ENCODE measurements around the gene ELOVL1. TPM values are rescaled to one million over a fixed set of nuclear protein-coding genes. Genes with fewer than 3 reads are reported as not detected.

ELOVL1 gene
- total RNA-seq, 2 donors from 2014 or later = 24.4 to 28.3 TPM

GRCh38 chr1:43345120-43345519 lies 22.7 kb downstream of the ELOVL1 start:
- Histone ChIP-seq H3K36me3 (ENCODE audit: control insufficient read depth, insufficient read depth, low read length) (no peaks in the 10 kb centered on the region), H3K27me3 (ENCODE audit: control insufficient read depth, insufficient read depth, low read length, poor library complexity, severe bottlenecking) (peaks cover 6% of the 10 kb centered on the region), H3K4me1 (ENCODE audit: control insufficient read depth, insufficient read depth, low read length) (peaks cover 12% of the 10 kb centered on the region), H3K9ac (ENCODE audit: extremely low read depth, low read length, poor library complexity, severe bottlenecking) (no peak overlapping the region), H3K27ac (ENCODE audit: low read depth, low read length) (no peak overlapping the region), H3K9me3 (ENCODE audit: control insufficient read depth, low read length) (no peaks in the 10 kb centered on the region), H3K4me3 (ENCODE audit: low read length) (no peak overlapping the region)
- no peak overlapping the region for H3K4me3 Mint-ChIP-seq
- no peak for TF ChIP-seq CTCF (conservative IDR thresholded peaks at IDR 0.05)
- no peaks in the 10 kb centered on the region for H3K36me3 Mint-ChIP-seq (ENCODE audit: low read depth)
- no peaks in the 10 kb centered on the region for H3K9me3 Mint-ChIP-seq
- H3K27me3 Mint-ChIP-seq (ENCODE audit: insufficient read depth) = no peaks in the 10 kb centered on the region
- H3K27ac Mint-ChIP-seq = no peak overlapping the region
- WGBS, 2 experiments (ENCODE audit: insufficient coverage in 1 of 2, insufficient read length in 1 of 2) = 68 to 78% methylated on average over 3 of the region's 3 CpGs
- peaks cover 32% of the 10 kb centered on the region for H3K4me1 Mint-ChIP-seq
- DNase-seq = peak; percentile 41

- H3K27me3 ChIP-seq (ENCODE audit: control insufficient read depth, insufficient read depth, low read length, poor library complexity, severe bottlenecking) = peaks cover 6% of the 10 kb centered on the region
- H3K4me1 ChIP-seq (ENCODE audit: control insufficient read depth, insufficient read depth, low read length) = peaks cover 12% of the 10 kb centered on the region
- no peak for DNase-seq
- 90 to 96% methylated on average over 3 to 4 of the region's 4 CpGs for WGBS, 2 experiments (ENCODE audit: insufficient coverage in 1 of 2, insufficient read length in 1 of 2)
- Mint-ChIP-seq H3K4me3 (no peak overlapping the region), H3K27me3 (ENCODE audit: insufficient read depth) (no peaks in the 10 kb centered on the region), H3K9me3 (no peaks in the 10 kb centered on the region), H3K4me1 (peaks cover 25% of the 10 kb centered on the region), H3K27ac (no peak overlapping the region), H3K36me3 (ENCODE audit: low read depth) (no peaks in the 10 kb centered on the region)
- no peak overlapping the region for H3K27ac ChIP-seq (ENCODE audit: low read depth, low read length)
- no peak overlapping the region for H3K4me3 ChIP-seq (ENCODE audit: low read length)
- TF ChIP-seq CTCF (conservative IDR thresholded peaks at IDR 0.05) = no peak
- H3K9ac ChIP-seq (ENCODE audit: extremely low read depth, low read length, poor library complexity, severe bottlenecking) = no peak overlapping the region
- H3K9me3 ChIP-seq (ENCODE audit: control insufficient read depth, low read length) = no peaks in the 10 kb centered on the region
- H3K36me3 ChIP-seq (ENCODE audit: control insufficient read depth, insufficient read depth, low read length) = no peaks in the 10 kb centered on the region
Measured at GRCh38 chr1:43344267-43344850, 23.5 kb downstream of the ELOVL1 start.

GRCh38 chr1:43340559-43340958 lies 27.3 kb downstream of the ELOVL1 start:
- 83 to 93% methylated on average over 1 of the region's 1 CpG for WGBS, 2 experiments (ENCODE audit: insufficient coverage in 1 of 2, insufficient read length in 1 of 2)
- Histone ChIP-seq H3K4me3 (ENCODE audit: low read length) (no peak overlapping the region), H3K36me3 (ENCODE audit: control insufficient read depth, insufficient read depth, low read length) (no peaks in the 10 kb centered on the region), H3K27me3 (ENCODE audit: control insufficient read depth, insufficient read depth, low read length, poor library complexity, severe bottlenecking) (no peaks in the 10 kb centered on the region), H3K27ac (ENCODE audit: low read depth, low read length) (no peak overlapping the region), H3K9ac (ENCODE audit: extremely low read depth, low read length, poor library complexity, severe bottlenecking) (no peak overlapping the region), H3K9me3 (ENCODE audit: control insufficient read depth, low read length) (no peaks in the 10 kb centered on the region), H3K4me1 (ENCODE audit: control insufficient read depth, insufficient read depth, low read length) (no peaks in the 10 kb centered on the region)
- no peaks in the 10 kb centered on the region for H3K36me3 Mint-ChIP-seq (ENCODE audit: low read depth)
- no peaks in the 10 kb centered on the region for H3K9me3 Mint-ChIP-seq
- no peak overlapping the region for H3K4me3 Mint-ChIP-seq
- H3K27ac Mint-ChIP-seq = no peak overlapping the region
- DNase-seq = no peak
- no peaks in the 10 kb centered on the region for H3K27me3 Mint-ChIP-seq (ENCODE audit: insufficient read depth)
- TF ChIP-seq CTCF (conservative IDR thresholded peaks at IDR 0.05) = no peak
- H3K4me1 Mint-ChIP-seq = peaks cover 5% of the 10 kb centered on the region

All from endodermal cell (in vitro differentiated cells).